HG03196 (cell line): ENCODE results near the gene KCNG4.
A peak's percentile ranks its signal among the peaks of the same experiment; 100 is the strongest.
"Not testable (repeated sequence)": the region's sequence is repeated elsewhere in the genome, so short reads cannot be mapped to it uniquely, and the experiment has no call there.

Experiments used
- ATAC-seq: cut with Tn5 transposase; IDR thresholded peaks from one replicate; pipeline ENCODE4 v1.9.1; 2021; ENCODE audit not compliant: unreplicated experiment

The KCNG4 gene

GRCh38 chr16:84212154-84212553, 27.7 kb downstream of the KCNG4 start:
- no peak for ATAC-seq

- no peak for ATAC-seq
These were observed 29.8 kb downstream of the KCNG4 start for GRCh38 chr16:84209989-84210388.

GRCh38 chr16:84207879-84208278, 31.9 kb downstream of the KCNG4 start:
- no peak for ATAC-seq

GRCh38 chr16:84207251-84207650, 32.6 kb downstream of the KCNG4 start:
- no peak for ATAC-seq

- no peak for ATAC-seq
These were observed 33.7 kb downstream of the KCNG4 start for GRCh38 chr16:84205976-84206691.

GRCh38 chr16:84205123-84205522, 34.7 kb downstream of the KCNG4 start:
- ATAC-seq: not testable (repeated sequence)

GRCh38 chr16:84204551-84204950, 35.3 kb downstream of the KCNG4 start:
- not testable (repeated sequence) for ATAC-seq

- no peak for ATAC-seq
These were observed 40.0 kb downstream of the KCNG4 start for GRCh38 chr16:84199861-84200260.

- ATAC-seq: no peak
These were observed 40.7 kb downstream of the KCNG4 start for GRCh38 chr16:84199097-84199496.

- no peak for ATAC-seq
These were observed 41.4 kb downstream of the KCNG4 start for GRCh38 chr16:84198401-84198800.

- no peak for ATAC-seq
These were observed 42.2 kb downstream of the KCNG4 start for GRCh38 chr16:84197466-84198128.

GRCh38 chr16:84196727-84197394, 43.0 kb downstream of the KCNG4 start:
- no peak for ATAC-seq

GRCh38 chr16:84196101-84196500, 43.7 kb downstream of the KCNG4 start:
- ATAC-seq: no peak

- ATAC-seq: no peak
These were observed 44.4 kb downstream of the KCNG4 start for GRCh38 chr16:84195201-84196093.

- ATAC-seq: peak; percentile 63
These were observed 45.2 kb downstream of the KCNG4 start for GRCh38 chr16:84194470-84195200.

GRCh38 chr16:84194018-84194417, 45.8 kb downstream of the KCNG4 start:
- peak; percentile 7 for ATAC-seq

- no peak for ATAC-seq
These were observed 46.3 kb downstream of the KCNG4 start for GRCh38 chr16:84193480-84193879.

GRCh38 chr16:84191466-84191865, 48.3 kb downstream of the KCNG4 start:
- ATAC-seq: no peak

GRCh38 chr16:84190731-84191388, 49.0 kb downstream of the KCNG4 start, which contains the start of gene ADAD2:
TSS of gene ADAD2 (plus strand) at chr16:84191157. CDS start at chr16:84191231, 74 bp downstream.
- ATAC-seq: no peak
